ENCODE results near the gene PLEKHG4.

The PLEKHG4 gene

DNA sequence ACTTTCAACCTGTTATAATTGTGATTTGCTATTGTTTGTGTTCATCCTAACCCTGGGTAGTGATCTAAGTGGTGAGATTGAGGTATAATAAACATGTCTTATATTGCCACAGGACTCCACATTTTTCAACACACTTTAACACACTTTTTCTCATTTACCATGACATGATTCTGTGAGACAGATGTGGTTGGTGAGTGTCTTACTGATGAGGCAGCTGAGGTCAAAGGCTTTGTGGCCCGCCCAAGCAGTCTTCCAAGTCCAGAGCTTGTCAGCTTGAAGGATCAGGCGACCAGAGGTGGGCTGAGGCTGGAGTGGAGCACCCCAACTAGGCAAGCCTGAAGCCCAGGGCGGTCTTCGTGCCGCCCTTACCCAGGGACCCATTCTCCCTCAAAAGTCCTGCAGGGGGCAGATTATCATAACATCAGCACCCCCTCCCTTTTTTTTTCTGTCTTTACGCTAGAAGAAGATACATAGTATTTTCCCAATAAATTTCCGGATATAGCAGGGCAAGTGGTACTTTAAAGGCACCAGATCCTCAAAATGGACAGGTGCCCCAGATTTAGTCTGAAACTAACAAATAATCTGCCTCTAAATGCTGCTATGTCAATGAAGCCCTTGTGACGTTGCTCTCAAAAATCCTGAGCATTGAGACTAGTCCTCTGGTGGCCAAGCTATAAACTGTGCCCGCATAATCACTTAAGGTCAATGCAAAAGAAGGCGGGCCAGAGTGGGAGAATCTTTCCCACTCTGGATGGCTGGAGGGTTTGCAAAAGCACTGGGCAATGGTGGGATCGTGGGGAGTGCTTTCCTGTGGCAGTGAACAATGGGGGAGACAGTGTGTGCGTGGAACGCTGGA, 26.1 kb downstream of the PLEKHG4 start:
- Histone ChIP-seq H3K36me3 (ENCODE audit: insufficient read depth) (no peaks in the 10 kb centered on the region), H4K20me1 (ENCODE audit: insufficient read depth) (no peaks in the 10 kb centered on the region), H3K27me3 (ENCODE audit: insufficient read depth, low read depth) (no peaks in the 10 kb centered on the region), H3K4me2 (no peak overlapping the region), H3K4me3 (IDR thresholded peaks at IDR 0.05; ENCODE audit: insufficient read depth, low read depth, low read length) (no peak overlapping the region), H3K79me2 (ENCODE audit: insufficient read depth, low read depth) (no peaks in the 10 kb centered on the region), H2AFZ (ENCODE audit: low read depth) (no peak overlapping the region), H3K9ac (no peak overlapping the region), H3K27ac (no peak overlapping the region), H3K4me1 (ENCODE audit: low read depth, poor library complexity, severe bottlenecking) (no peaks in the 10 kb centered on the region)
- TF ChIP-seq, protein P1, sequence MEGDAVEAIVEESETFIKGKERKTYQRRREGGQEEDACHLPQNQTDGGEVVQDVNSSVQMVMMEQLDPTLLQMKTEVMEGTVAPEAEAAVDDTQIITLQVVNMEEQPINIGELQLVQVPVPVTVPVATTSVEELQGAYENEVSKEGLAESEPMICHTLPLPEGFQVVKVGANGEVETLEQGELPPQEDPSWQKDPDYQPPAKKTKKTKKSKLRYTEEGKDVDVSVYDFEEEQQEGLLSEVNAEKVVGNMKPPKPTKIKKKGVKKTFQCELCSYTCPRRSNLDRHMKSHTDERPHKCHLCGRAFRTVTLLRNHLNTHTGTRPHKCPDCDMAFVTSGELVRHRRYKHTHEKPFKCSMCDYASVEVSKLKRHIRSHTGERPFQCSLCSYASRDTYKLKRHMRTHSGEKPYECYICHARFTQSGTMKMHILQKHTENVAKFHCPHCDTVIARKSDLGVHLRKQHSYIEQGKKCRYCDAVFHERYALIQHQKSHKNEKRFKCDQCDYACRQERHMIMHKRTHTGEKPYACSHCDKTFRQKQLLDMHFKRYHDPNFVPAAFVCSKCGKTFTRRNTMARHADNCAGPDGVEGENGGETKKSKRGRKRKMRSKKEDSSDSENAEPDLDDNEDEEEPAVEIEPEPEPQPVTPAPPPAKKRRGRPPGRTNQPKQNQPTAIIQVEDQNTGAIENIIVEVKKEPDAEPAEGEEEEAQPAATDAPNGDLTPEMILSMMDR (conservative IDR thresholded peaks at IDR 0.05; ENCODE audit: low read depth, low read length), result no peak

DNA sequence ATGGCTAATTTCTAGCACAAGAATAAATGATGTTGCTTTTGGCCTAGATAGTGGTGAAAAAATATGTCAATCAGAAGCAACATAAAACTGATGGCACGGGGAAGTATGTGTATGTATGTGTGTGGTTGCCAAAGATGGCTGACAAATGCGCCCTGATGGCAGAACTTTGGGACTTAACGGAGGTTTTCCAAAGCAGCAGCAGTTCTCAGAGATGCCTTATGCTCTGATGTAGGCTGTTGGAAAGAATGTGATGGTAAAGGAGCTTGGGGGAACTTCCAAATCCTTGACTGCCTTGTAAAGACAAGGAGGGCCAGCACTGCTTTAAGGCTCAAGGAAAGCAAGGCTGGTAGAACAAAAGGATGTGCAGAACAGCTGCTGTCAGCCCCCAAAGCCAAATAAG, 31.2 kb downstream of the PLEKHG4 start:
- no peaks in the 10 kb centered on the region for H3K36me3 ChIP-seq (ENCODE audit: insufficient read depth)
- H4K20me1 ChIP-seq (ENCODE audit: insufficient read depth), result no peaks in the 10 kb centered on the region
- no peak overlapping the region for H3K27ac ChIP-seq
- no peak overlapping the region for H2AFZ ChIP-seq (ENCODE audit: low read depth)
- no peaks in the 10 kb centered on the region for H3K27me3 ChIP-seq (ENCODE audit: insufficient read depth, low read depth)
- TF ChIP-seq, protein P1 (conservative IDR thresholded peaks at IDR 0.05; ENCODE audit: low read depth, low read length), result no peak
- H3K4me2 ChIP-seq, result no peak overlapping the region
- no peak overlapping the region for H3K9ac ChIP-seq
- H3K79me2 ChIP-seq (ENCODE audit: insufficient read depth, low read depth), result no peaks in the 10 kb centered on the region
- no peaks in the 10 kb centered on the region for H3K4me1 ChIP-seq (ENCODE audit: low read depth, poor library complexity, severe bottlenecking)
- H3K4me3 ChIP-seq (IDR thresholded peaks at IDR 0.05; ENCODE audit: insufficient read depth, low read depth, low read length), result no peak overlapping the region

DNA sequence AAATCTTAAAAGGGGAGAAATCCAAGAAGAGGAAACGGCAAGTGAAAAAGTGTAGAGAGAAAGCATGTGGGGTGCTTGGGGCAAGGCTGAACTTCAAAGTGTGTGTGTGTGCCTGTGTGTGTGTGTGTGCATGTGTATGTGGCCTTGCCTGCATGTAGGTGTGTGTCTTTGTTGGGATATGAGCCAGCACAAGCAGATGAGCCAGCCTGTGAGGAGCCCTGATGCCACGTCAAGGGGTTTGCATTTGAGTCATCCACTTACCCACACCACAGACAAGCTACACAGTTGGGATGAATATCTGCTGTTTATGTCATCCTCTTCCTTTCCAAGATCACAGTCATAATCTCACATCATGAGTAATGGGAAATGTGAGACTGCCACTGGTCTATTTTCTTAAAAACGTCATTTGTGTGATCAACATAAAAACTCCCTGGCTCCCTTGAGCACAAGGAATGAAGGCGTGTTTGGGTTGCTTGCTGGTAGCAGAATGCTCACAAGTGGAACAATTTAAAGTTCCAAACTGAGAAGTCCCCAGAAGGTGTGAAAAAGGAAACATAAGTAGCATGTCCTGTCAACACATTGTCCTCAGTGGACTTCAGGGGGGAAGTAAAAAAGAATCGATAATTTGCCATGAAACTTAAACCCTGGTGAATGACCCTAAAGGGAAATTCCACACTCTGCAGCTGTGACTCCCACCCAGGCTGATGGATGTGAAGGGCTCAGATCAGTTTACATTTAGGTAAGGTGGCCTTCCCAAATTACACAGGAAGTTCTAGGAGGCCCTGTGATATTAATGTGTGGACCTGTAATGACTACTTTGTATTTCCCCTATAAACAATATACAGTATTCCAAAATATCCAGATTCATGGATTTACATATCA, 32.5 kb downstream of the PLEKHG4 start:
- Histone ChIP-seq H3K36me3 (ENCODE audit: insufficient read depth) (no peaks in the 10 kb centered on the region), H3K4me2 (no peak overlapping the region), H3K79me2 (ENCODE audit: insufficient read depth, low read depth) (no peaks in the 10 kb centered on the region), H3K27me3 (ENCODE audit: insufficient read depth, low read depth) (no peaks in the 10 kb centered on the region), H3K9ac (no peak overlapping the region), H3K4me1 (ENCODE audit: low read depth, poor library complexity, severe bottlenecking) (no peaks in the 10 kb centered on the region), H3K27ac (no peak overlapping the region), H2AFZ (ENCODE audit: low read depth) (no peak overlapping the region), H3K4me3 (IDR thresholded peaks at IDR 0.05; ENCODE audit: insufficient read depth, low read depth, low read length) (no peak overlapping the region), H4K20me1 (ENCODE audit: insufficient read depth) (no peaks in the 10 kb centered on the region)
- TF ChIP-seq, protein P1 (conservative IDR thresholded peaks at IDR 0.05; ENCODE audit: low read depth, low read length), result no peak

DNA sequence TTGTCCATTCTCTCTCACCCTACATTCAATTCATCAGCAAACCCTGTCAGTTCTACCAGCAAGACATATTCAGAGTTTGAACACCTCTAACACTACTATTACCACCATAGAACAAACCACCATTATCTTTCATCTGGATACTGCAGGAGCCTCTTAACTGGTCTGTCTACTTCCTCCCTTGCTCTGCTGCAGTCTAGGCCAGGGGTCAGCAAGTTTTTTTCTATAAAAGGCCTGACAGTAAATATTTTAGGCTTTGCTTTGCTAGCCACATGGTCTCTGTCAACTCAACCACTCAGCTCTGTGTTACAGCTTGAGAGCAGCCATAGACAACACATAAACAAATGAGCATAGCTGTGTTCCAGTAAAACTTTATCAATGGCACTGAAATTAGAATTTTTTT, 33.4 kb downstream of the PLEKHG4 start:
- Histone ChIP-seq H3K79me2 (ENCODE audit: insufficient read depth, low read depth) (no peaks in the 10 kb centered on the region), H2AFZ (ENCODE audit: low read depth) (no peak overlapping the region), H3K27ac (no peak overlapping the region), H4K20me1 (ENCODE audit: insufficient read depth) (no peaks in the 10 kb centered on the region), H3K27me3 (ENCODE audit: insufficient read depth, low read depth) (no peaks in the 10 kb centered on the region), H3K4me2 (no peak overlapping the region), H3K4me3 (IDR thresholded peaks at IDR 0.05; ENCODE audit: insufficient read depth, low read depth, low read length) (no peak overlapping the region), H3K9ac (no peak overlapping the region), H3K36me3 (ENCODE audit: insufficient read depth) (no peaks in the 10 kb centered on the region), H3K4me1 (ENCODE audit: low read depth, poor library complexity, severe bottlenecking) (no peaks in the 10 kb centered on the region)
- TF ChIP-seq, protein P1 (conservative IDR thresholded peaks at IDR 0.05; ENCODE audit: low read depth, low read length), result no peak

All from KMS-11 (cell line).